ENCODE data around the gene SLC35E1.

Gene SLC35E1

DNA sequence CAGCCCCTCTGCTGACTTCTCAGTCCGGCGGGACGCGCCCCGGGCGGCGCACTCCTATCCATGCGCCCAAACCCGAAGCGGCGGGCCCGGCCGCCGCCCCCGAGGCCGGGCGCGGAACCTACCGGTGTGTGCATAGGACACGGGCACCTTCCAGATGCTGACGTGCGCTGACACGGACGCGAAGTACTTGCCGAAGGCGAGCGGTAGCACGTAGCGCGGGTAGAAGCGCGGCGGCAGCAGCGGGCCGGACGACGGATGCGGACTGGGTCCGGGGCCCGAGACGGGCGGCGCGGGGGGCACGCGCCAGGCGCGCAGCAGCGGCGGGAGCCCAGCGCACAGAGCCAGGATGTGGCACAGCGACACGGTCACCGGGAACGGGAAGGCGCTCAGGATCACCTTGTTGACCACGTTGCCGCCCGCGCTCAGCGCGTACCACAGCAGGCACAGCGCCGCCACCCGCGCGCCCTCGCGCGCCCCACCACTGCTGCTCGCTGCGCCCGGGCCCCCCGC, 338 bp downstream of the SLC35E1 start:
- Histone ChIP-seq H3K4me2 (peak overlapping the region; percentile 96), H4K20me1 (ENCODE audit: insufficient read depth) (no peaks in the 10 kb centered on the region), H3K27ac (peak overlapping the region; percentile 30; the same call in 1 of the 2 replicates), H2AFZ (ENCODE audit: low read depth) (peak overlapping the region; percentile 47), H3K27me3 (ENCODE audit: insufficient read depth, low read depth) (no peaks in the 10 kb centered on the region), H3K4me3 (IDR thresholded peaks at IDR 0.05; ENCODE audit: insufficient read depth, low read depth, low read length) (no peak overlapping the region), H3K9ac (peak overlapping the region; percentile 63; the same call in 1 of the 2 replicates), H3K36me3 (ENCODE audit: insufficient read depth) (no peaks in the 10 kb centered on the region; the same call in 1 of the 2 replicates), H3K79me2 (ENCODE audit: insufficient read depth, low read depth) (peaks cover 56% of the 10 kb centered on the region; the same call in 1 of the 2 replicates), H3K4me1 (ENCODE audit: low read depth, poor library complexity, severe bottlenecking) (peaks cover 22% of the 10 kb centered on the region)
- TF ChIP-seq, protein P1, sequence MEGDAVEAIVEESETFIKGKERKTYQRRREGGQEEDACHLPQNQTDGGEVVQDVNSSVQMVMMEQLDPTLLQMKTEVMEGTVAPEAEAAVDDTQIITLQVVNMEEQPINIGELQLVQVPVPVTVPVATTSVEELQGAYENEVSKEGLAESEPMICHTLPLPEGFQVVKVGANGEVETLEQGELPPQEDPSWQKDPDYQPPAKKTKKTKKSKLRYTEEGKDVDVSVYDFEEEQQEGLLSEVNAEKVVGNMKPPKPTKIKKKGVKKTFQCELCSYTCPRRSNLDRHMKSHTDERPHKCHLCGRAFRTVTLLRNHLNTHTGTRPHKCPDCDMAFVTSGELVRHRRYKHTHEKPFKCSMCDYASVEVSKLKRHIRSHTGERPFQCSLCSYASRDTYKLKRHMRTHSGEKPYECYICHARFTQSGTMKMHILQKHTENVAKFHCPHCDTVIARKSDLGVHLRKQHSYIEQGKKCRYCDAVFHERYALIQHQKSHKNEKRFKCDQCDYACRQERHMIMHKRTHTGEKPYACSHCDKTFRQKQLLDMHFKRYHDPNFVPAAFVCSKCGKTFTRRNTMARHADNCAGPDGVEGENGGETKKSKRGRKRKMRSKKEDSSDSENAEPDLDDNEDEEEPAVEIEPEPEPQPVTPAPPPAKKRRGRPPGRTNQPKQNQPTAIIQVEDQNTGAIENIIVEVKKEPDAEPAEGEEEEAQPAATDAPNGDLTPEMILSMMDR (conservative IDR thresholded peaks at IDR 0.05; ENCODE audit: low read depth, low read length) = no peak

DNA sequence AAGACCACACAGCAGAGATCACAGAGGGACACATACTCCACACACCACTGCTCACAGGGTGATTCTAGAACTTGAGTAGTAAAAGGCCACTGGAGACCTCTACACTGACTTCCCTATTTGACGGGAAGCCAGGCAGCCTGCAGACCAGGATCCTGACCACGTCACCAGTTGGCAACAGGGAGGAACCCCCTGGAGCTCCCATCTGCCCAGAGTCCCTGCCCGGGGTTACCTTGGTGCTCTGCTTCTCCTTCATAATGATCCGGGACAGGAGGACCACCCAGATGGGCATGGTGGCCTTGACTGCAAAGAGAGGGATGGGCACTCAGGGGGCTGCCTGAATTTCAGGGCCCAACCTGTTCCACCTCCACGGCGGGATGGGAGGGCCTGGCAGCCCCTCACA, 932 bp downstream of the SLC35E1 start:
- Histone ChIP-seq H3K27ac (no peak overlapping the region), H3K9ac (peak overlapping the region; percentile 63; the same call in 1 of the 2 replicates), H3K4me3 (IDR thresholded peaks at IDR 0.05; ENCODE audit: insufficient read depth, low read depth, low read length) (no peak overlapping the region), H3K79me2 (ENCODE audit: insufficient read depth, low read depth) (peaks cover 56% of the 10 kb centered on the region; the same call in 1 of the 2 replicates), H4K20me1 (ENCODE audit: insufficient read depth) (no peaks in the 10 kb centered on the region), H3K36me3 (ENCODE audit: insufficient read depth) (no peaks in the 10 kb centered on the region; the same call in 1 of the 2 replicates), H3K4me2 (peak overlapping the region; percentile 96), H3K4me1 (ENCODE audit: low read depth, poor library complexity, severe bottlenecking) (peaks cover 22% of the 10 kb centered on the region), H3K27me3 (ENCODE audit: insufficient read depth, low read depth) (no peaks in the 10 kb centered on the region), H2AFZ (ENCODE audit: low read depth) (peak overlapping the region; percentile 47; the same call in 1 of the 2 replicates)
- TF ChIP-seq, protein P1 (conservative IDR thresholded peaks at IDR 0.05; ENCODE audit: low read depth, low read length) = no peak

DNA sequence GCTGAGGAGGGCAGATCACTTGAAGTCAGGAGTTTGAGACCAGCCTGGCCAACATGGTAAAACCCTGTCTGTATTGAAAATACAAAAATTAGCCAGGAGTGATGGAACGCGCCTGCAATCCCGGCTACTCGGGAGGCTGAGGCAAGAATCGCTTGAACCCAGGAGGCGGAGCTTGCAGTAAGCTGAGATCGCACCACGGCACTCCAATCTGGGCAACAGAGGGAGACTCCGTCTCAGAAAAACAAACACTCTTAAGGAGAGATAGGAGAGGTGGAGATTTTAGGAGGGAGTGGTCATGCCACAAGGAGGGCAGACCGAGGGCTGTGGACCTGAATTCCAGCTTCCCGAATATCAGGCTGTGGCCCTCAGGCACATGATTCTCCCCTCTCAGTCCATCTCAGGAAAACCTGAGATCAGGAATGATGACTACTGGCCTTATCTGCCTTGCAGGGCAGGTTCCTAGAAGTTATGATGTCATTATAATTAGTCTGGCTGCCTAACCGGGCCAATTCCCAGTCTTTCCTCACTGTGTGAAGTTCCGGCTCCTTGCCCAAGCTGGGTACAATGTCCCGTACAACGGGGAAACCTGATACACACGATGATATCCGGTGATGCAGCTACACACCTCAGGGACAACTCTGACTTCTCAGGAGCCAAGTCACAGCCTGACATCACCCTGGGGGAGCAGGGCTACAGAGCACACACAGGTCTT, 2.5 kb downstream of the SLC35E1 start:
- Histone ChIP-seq H3K27me3 (ENCODE audit: insufficient read depth, low read depth) (no peaks in the 10 kb centered on the region), H3K9ac (no peak overlapping the region), H4K20me1 (ENCODE audit: insufficient read depth) (no peaks in the 10 kb centered on the region), H2AFZ (ENCODE audit: low read depth) (no peak overlapping the region), H3K27ac (no peak overlapping the region), H3K4me1 (ENCODE audit: low read depth, poor library complexity, severe bottlenecking) (peaks cover 22% of the 10 kb centered on the region), H3K4me3 (IDR thresholded peaks at IDR 0.05; ENCODE audit: insufficient read depth, low read depth, low read length) (no peak overlapping the region), H3K4me2 (no peak overlapping the region), H3K79me2 (ENCODE audit: insufficient read depth, low read depth) (peaks cover 47% of the 10 kb centered on the region; the same call in 1 of the 2 replicates), H3K36me3 (ENCODE audit: insufficient read depth) (no peaks in the 10 kb centered on the region; the same call in 1 of the 2 replicates)
- TF ChIP-seq, protein P1 (conservative IDR thresholded peaks at IDR 0.05; ENCODE audit: low read depth, low read length) = no peak

DNA sequence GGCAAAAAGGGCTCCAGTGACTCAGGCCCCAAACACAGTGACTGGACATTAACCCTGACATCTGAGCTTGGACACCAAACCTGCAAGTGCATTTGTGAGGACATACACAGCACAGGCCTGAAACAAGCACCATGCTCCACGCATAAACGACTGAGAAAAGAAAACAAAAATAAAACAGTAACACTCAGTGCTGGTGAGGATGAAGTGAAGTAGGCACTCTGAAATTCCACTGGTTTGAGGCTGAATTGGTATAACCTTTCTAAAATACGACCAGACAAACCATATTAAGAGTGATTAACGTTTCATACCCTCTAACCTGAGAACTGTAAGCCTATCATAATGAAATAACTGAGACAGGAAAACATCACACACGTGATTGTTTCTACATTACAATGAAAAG, 5.5 kb downstream of the SLC35E1 start:
- H3K27ac ChIP-seq = no peak overlapping the region
- no peak overlapping the region for H3K4me2 ChIP-seq
- H3K9ac ChIP-seq = no peak overlapping the region

More for the DNA sequence above, 5.5 kb downstream of the SLC35E1 start:
- Histone ChIP-seq H2AFZ (ENCODE audit: low read depth) (no peak overlapping the region), H3K36me3 (ENCODE audit: insufficient read depth) (no peaks in the 10 kb centered on the region; the same call in 1 of the 2 replicates), H3K4me1 (ENCODE audit: low read depth, poor library complexity, severe bottlenecking) (peaks cover 7% of the 10 kb centered on the region), H3K4me3 (IDR thresholded peaks at IDR 0.05; ENCODE audit: insufficient read depth, low read depth, low read length) (no peak overlapping the region), H4K20me1 (ENCODE audit: insufficient read depth) (no peaks in the 10 kb centered on the region), H3K27me3 (ENCODE audit: insufficient read depth, low read depth) (no peaks in the 10 kb centered on the region), H3K79me2 (ENCODE audit: insufficient read depth, low read depth) (peaks cover 23% of the 10 kb centered on the region; the same call in 1 of the 2 replicates)
- TF ChIP-seq, protein P1 (conservative IDR thresholded peaks at IDR 0.05; ENCODE audit: low read depth, low read length) = no peak
